SK-N-SH (cell line): ENCODE measurements around the gene DTX3. TPM values are rescaled to one million over a fixed set of nuclear protein-coding genes. Genes with fewer than 3 reads are reported as not detected.

Experiments
- CTCF ChIA-PET: fragments of 300-600, 350-600 bp; formaldehyde crosslinking; extraction: SDS; loops from one replicate; lab custom pipeline; 2021; lab: Yijun Ruan, JAX
- POLR2A ChIA-PET: fragments of 350-600 bp; sonication (Branson Sonifier 250); formaldehyde crosslinking; extraction: SDS; loops from one replicate; lab custom pipeline; 2020; ENCODE audit warnings: antibody characterized with exemption, inconsistent platforms; lab: Yijun Ruan, JAX
- DNase-seq: peaks from one replicate; pipeline ENCODE4 v3.0.0; 2012
- H2AFZ ChIP-seq: fragments of 200-600 bp; sonication (generic); 2 replicates; pipeline ENCODE4 v1.8.1; 2016; ENCODE audit warnings: antibody characterized with exemption, mild to moderate bottlenecking, low read depth
- H3F3A ChIP-seq: fragments of 200-600 bp; sonication (generic); replicated peaks from 2 replicates; pipeline ENCODE3; 2016; ENCODE audit warnings: antibody characterized with exemption, mild to moderate bottlenecking; ENCODE audit not compliant: insufficient read depth
- H3K27ac ChIP-seq, 2 experiments: fragments of 200-500 bp in 1 of 2; fragments of 200-600 bp in 1 of 2; sonication (Bioruptor generic) in 1 of 2; sonication (generic), shearing (Covaris generic) in 1 of 2; 2 replicates each; pipeline versions ENCODE4 v1.5.1 to v1.6.1; 2014 to 2016; ENCODE audit warnings: low read depth in 2 of 2, inconsistent platforms in 1 of 2, low read length in 1 of 2, mild to moderate bottlenecking in 1 of 2, mixed read lengths in 1 of 2
- H3K27me3 ChIP-seq: fragments of 200-600 bp; sonication (generic), shearing (Covaris generic); 2 replicates; pipeline ENCODE4 v1.6.1; 2016; ENCODE audit warnings: mixed run types; ENCODE audit not compliant: insufficient read depth
- H3K36me3 ChIP-seq, 2 experiments: fragments of 200-500 bp in 1 of 2; fragments of 200-600 bp in 1 of 2; sonication (Bioruptor generic) in 1 of 2; sonication (generic) in 1 of 2; replicated peaks in 1 of 2; 2 replicates each; pipeline versions ENCODE3 to v1.5.1; 2014 to 2016; ENCODE audit warnings: low read length in 1 of 2, mild to moderate bottlenecking in 1 of 2; ENCODE audit not compliant: insufficient read depth in 2 of 2, control insufficient read depth in 1 of 2
- H3K4me1 ChIP-seq, 2 experiments: fragments of 200-500 bp in 1 of 2; fragments of 200-600 bp in 1 of 2; sonication (Bioruptor generic) in 1 of 2; sonication (generic), shearing (Covaris generic) in 1 of 2; 2 replicates each; pipeline versions ENCODE4 v1.5.1 to v1.6.1; 2014 to 2016; ENCODE audit warnings: low read depth in 1 of 2, low read length in 1 of 2, mixed run types in 1 of 2; ENCODE audit not compliant: insufficient read depth in 2 of 2, control insufficient read depth in 1 of 2
- H3K4me2 ChIP-seq: fragments of 200-600 bp; sonication (generic), shearing (Covaris generic); 2 replicates; pipeline ENCODE4 v1.6.1; 2017; ENCODE audit warnings: mixed run types
- H3K4me3 ChIP-seq, 2 experiments: fragments of 200-500 bp in 1 of 2; fragments of 200-600 bp in 1 of 2; sonication (Bioruptor generic) in 1 of 2; sonication (generic), shearing (Covaris generic) in 1 of 2; 2 replicates each; pipeline versions ENCODE4 v1.5.1 to v1.8.1; 2014 to 2016; ENCODE audit warnings: low read depth in 2 of 2, inconsistent platforms in 1 of 2, low read length in 1 of 2, mild to moderate bottlenecking in 1 of 2, mixed read lengths in 1 of 2, moderate library complexity in 1 of 2
- H3K79me2 ChIP-seq: fragments of 200-600 bp; sonication (generic); 2 replicates; pipeline ENCODE4 v1.8.1; 2017; ENCODE audit warnings: mild to moderate bottlenecking; ENCODE audit not compliant: insufficient read depth
- H3K9ac ChIP-seq: fragments of 200-600 bp; sonication (generic); 2 replicates; pipeline ENCODE4 v1.6.1; 2017; ENCODE audit warnings: mixed run types
- H3K9me2 ChIP-seq: fragments of 200-600 bp; sonication (generic); 2 replicates; pipeline ENCODE4 v1.6.1; 2017; ENCODE audit warnings: mixed run types
- H3K9me3 ChIP-seq: fragments of 200-600 bp; sonication (generic); 2 replicates; pipeline ENCODE4 v1.6.1; 2017; ENCODE audit warnings: mixed run types, mild to moderate bottlenecking, moderate library complexity
- H4K20me1 ChIP-seq: fragments of 200-600 bp; sonication (generic); 2 replicates; pipeline ENCODE4 v1.6.1; 2017; ENCODE audit warnings: mild to moderate bottlenecking, mixed run types; ENCODE audit not compliant: insufficient read depth
- EP300 ChIP-seq, 2 experiments: IDR thresholded peaks; 2 replicates each; pipeline versions ENCODE4 v1.4.0 to v1.6.1; 2012; ENCODE audit warnings: borderline replicate concordance in 1 of 2, low read depth in 1 of 2, low read length in 1 of 2
- FOSL2 ChIP-seq: IDR thresholded peaks from 2 replicates; pipeline ENCODE4 v1.4.0; 2012; ENCODE audit warnings: low read depth, mild to moderate bottlenecking, moderate library complexity, borderline replicate concordance
- FOXM1 ChIP-seq: IDR thresholded peaks from 2 replicates; pipeline ENCODE4 v1.4.0; 2012; ENCODE audit warnings: low read depth, mild to moderate bottlenecking
- GABPA ChIP-seq: IDR thresholded peaks from 2 replicates; pipeline ENCODE4 v1.4.0; 2012; ENCODE audit warnings: low read depth, mild to moderate bottlenecking
- JUND ChIP-seq: IDR thresholded peaks from 2 replicates; pipeline ENCODE4 v1.4.0; 2012
- MXI1 ChIP-seq: IDR thresholded peaks from 2 replicates; pipeline ENCODE4 v1.6.1; 2012; ENCODE audit warnings: mild to moderate bottlenecking, low read depth, low read length, improper control_type of control experiment
- NFIC ChIP-seq: IDR thresholded peaks from 2 replicates; pipeline ENCODE4 v1.4.0; 2012; ENCODE audit warnings: borderline replicate concordance
- NRF1 ChIP-seq: IDR thresholded peaks from 2 replicates; pipeline ENCODE4 v1.6.1; 2012; ENCODE audit warnings: low read depth, mild to moderate bottlenecking, low read length
- RAD21 ChIP-seq: IDR thresholded peaks from 2 replicates; pipeline ENCODE4 v1.6.1; 2012; ENCODE audit warnings: mild to moderate bottlenecking, low read length
- RCOR1 ChIP-seq: fragments of 150-350 bp; IDR thresholded peaks from 2 replicates; pipeline ENCODE4 v1.6.1; 2017; ENCODE audit warnings: antibody characterized with exemption, low read length
- RFX5 ChIP-seq: IDR thresholded peaks from 2 replicates; pipeline ENCODE4 v1.6.1; 2012; ENCODE audit warnings: mild to moderate bottlenecking, improper control_type of control experiment, low read length
- RXRA ChIP-seq: IDR thresholded peaks from 2 replicates; pipeline ENCODE4 v1.4.0; 2012; ENCODE audit warnings: low read depth, mild to moderate bottlenecking, borderline replicate concordance
- SIN3A ChIP-seq: IDR thresholded peaks from 2 replicates; pipeline ENCODE4 v1.6.1; 2012; ENCODE audit warnings: low read depth, mild to moderate bottlenecking, low read length, moderate library complexity, borderline replicate concordance
- TEAD4 ChIP-seq: IDR thresholded peaks from 2 replicates; pipeline ENCODE4 v1.4.0; 2012; ENCODE audit warnings: mild to moderate bottlenecking, borderline replicate concordance; ENCODE audit not compliant: insufficient read depth
- YY1 ChIP-seq: IDR thresholded peaks from 2 replicates; pipeline ENCODE4 v1.4.0; 2012; ENCODE audit warnings: low read depth, mild to moderate bottlenecking
- WGBS: methylation state at CpG from one replicate; pipeline ENCODE4 v1.1.6; 2017; ENCODE audit warnings: low lambda C conversion rate; 5-methylcytosine and 5-hydroxymethylcytosine counted together
- polyA plus RNA-seq, 3 experiments: library from polyadenylated mRNA; depleted of rRNA; stranded (reverse); fragments of >200 nt; gene quantifications; 2 replicates each; pipeline ENCODE4 v1.2.3, GENCODE V29; 2012
- TF ChIP-seq, protein P1 (sequence below): IDR thresholded peaks from 2 replicates; pipeline ENCODE4 v1.4.0; 2012; ENCODE audit warnings: low read depth
- TF ChIP-seq, protein P2 (sequence below): fragments of 200-600 bp; sonication (generic); IDR thresholded peaks from 2 replicates; pipeline ENCODE4 v1.6.1; 2017; ENCODE audit warnings: antibody characterized with exemption, mild to moderate bottlenecking, moderate library complexity
- TF ChIP-seq, protein P3 (sequence below): IDR thresholded peaks from 2 replicates; pipeline ENCODE4 v1.6.1; 2012; ENCODE audit warnings: mild to moderate bottlenecking, low read depth, low read length, moderate library complexity
- TF ChIP-seq, protein P4 (sequence below): fragments of 150-350 bp; IDR thresholded peaks from 2 replicates; pipeline ENCODE4 v1.6.1; 2016; ENCODE audit warnings: mild to moderate bottlenecking, low read depth, low read length

The DTX3 gene
- polyA plus RNA-seq, 1 of the 3 experiments (the other 2 are of a cell fraction), result 61.2 TPM

DNA sequence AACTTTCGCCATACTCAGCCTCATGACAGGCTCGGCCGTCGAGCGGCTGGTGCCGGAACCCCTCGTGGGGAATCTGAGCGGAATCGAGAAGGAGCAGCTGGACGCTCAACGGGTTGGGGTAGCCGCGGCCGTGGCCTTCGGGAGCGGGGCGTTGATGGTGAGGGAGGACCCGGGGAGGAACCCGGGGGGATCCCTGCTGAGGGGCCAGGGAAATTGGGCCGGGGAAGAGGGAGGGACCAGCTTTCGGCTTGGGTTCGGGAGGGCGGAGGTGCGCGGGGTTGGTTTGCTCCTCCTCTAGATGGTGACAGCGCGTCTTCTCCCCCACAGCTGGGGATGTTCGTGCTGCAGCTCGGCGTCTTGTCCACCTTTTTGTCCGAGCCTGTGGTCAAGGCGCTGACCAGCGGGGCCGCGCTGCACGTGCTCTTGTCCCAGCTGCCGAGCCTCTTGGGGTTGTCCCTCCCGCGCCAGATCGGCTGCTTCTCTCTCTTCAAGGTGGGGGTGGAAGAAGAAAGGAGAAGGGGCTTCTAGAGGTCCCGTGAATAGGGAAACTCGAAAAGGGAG is 16.4 kb downstream of the DTX3 start (continued):
- TF ChIP-seq GABPA (no peak), NRF1 (no peak), JUND (no peak), MXI1 (no peak), RCOR1 (no peak), FOXM1 (no peak), RFX5 (no peak)
- TF ChIP-seq, protein P1, sequence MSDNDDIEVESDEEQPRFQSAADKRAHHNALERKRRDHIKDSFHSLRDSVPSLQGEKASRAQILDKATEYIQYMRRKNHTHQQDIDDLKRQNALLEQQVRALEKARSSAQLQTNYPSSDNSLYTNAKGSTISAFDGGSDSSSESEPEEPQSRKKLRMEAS, result no peak

DNA sequence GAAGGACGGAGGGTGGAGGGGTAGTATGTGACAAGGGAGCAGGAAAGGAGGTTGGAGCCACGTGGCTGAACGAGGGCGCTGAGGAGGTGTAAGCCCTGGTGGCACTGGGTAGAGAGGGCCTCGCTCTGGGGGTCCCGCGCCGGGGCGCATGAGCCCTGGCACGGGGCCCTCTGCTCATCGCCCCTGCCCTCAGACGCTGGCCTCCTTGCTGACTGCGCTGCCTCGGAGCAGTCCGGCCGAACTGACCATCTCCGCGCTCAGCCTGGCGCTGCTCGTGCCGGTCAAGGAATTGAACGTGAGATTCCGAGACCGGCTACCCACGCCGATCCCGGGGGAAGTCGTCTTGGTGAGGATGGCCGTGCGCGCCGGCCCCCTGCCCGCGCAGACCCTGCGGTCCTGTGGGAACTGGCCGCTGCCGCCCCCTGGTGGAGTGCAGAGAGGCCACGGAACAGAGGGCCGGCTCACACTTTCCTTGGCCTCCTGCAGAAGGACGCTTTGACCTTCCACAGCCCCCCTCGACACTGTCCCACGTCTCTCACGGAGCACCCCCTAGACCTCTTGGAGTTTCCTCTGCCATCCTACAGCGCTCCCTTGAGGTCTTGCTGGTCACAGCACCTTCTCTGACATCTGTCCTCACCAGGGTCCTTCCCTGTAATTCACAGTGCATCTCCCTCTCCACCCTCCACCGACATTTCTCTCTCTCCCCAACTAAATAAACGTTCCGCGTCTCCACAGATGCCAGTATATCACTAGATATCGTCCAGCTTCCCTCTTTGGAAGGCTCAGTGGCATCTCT is 17.1 kb downstream of the DTX3 start:
- no peak overlapping the region for H3K27ac ChIP-seq
- WGBS, result 29% methylated on average over 27 of the region's 49 CpGs
- peak; percentile 96 for DNase-seq
- H3K36me3 ChIP-seq, result peaks cover 0 to 3% of the 10 kb centered on the region in 2 experiments
- no peaks in the 10 kb centered on the region for H3K27me3 ChIP-seq
- H3K79me2 ChIP-seq, result no peaks in the 10 kb centered on the region
- H3K4me1 ChIP-seq, result peaks cover 0 to 7% of the 10 kb centered on the region in 2 experiments; a peak in 1 of 4 replicates
- CTCF ChIA-PET, result interaction anchor here (0.5 to 11.0 kb wide), 28 partner anchors 10 to 314 kb away, joined by 3 to 298 read pairs (median 4); partner anchors contain the start of genes ARHGEF25, B4GALNT1, DTX3 and PIP4K2C
- H3K4me3 ChIP-seq, result peak overlapping the region in 1 of 2 experiments; percentile 41; a peak in 1 of 4 replicates
- H3K4me2 ChIP-seq, result 0 out of 2 replicates have a peak overlapping the region, but pooled peaks have one; percentile 58
- no peak overlapping the region for H3K9ac ChIP-seq
- peaks cover 4% of the 10 kb centered on the region for H3F3A ChIP-seq
- no peaks in the 10 kb centered on the region for H3K9me3 ChIP-seq
- POLR2A ChIA-PET, result interaction anchor here (0.6 to 1.9 kb wide), 3 partner anchors 30 to 98 kb away, joined by 3 to 6 read pairs (median 3); partner anchors contain the start of gene PIP4K2C
- H4K20me1 ChIP-seq, result no peaks in the 10 kb centered on the region
- H3K9me2 ChIP-seq, result no peaks in the 10 kb centered on the region
- no peak overlapping the region for H2AFZ ChIP-seq
- TF ChIP-seq FOSL2 (no peak), RAD21 (peak; percentile 76), RFX5 (no peak), SIN3A (no peak), EP300 (IDR thresholded peaks at IDR 0.05; ENCODE audit: borderline replicate concordance in 1 of 2, low read depth in 1 of 2, low read length in 1 of 2) (no peak), TEAD4 (no peak), NRF1 (peak; percentile 33), MXI1 (no peak), RXRA (no peak), NFIC (no peak), GABPA (no peak), FOXM1 (no peak), YY1 (no peak)
- TF ChIP-seq, protein P2, sequence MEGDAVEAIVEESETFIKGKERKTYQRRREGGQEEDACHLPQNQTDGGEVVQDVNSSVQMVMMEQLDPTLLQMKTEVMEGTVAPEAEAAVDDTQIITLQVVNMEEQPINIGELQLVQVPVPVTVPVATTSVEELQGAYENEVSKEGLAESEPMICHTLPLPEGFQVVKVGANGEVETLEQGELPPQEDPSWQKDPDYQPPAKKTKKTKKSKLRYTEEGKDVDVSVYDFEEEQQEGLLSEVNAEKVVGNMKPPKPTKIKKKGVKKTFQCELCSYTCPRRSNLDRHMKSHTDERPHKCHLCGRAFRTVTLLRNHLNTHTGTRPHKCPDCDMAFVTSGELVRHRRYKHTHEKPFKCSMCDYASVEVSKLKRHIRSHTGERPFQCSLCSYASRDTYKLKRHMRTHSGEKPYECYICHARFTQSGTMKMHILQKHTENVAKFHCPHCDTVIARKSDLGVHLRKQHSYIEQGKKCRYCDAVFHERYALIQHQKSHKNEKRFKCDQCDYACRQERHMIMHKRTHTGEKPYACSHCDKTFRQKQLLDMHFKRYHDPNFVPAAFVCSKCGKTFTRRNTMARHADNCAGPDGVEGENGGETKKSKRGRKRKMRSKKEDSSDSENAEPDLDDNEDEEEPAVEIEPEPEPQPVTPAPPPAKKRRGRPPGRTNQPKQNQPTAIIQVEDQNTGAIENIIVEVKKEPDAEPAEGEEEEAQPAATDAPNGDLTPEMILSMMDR, result peak; percentile 88
- TF ChIP-seq, protein P3, sequence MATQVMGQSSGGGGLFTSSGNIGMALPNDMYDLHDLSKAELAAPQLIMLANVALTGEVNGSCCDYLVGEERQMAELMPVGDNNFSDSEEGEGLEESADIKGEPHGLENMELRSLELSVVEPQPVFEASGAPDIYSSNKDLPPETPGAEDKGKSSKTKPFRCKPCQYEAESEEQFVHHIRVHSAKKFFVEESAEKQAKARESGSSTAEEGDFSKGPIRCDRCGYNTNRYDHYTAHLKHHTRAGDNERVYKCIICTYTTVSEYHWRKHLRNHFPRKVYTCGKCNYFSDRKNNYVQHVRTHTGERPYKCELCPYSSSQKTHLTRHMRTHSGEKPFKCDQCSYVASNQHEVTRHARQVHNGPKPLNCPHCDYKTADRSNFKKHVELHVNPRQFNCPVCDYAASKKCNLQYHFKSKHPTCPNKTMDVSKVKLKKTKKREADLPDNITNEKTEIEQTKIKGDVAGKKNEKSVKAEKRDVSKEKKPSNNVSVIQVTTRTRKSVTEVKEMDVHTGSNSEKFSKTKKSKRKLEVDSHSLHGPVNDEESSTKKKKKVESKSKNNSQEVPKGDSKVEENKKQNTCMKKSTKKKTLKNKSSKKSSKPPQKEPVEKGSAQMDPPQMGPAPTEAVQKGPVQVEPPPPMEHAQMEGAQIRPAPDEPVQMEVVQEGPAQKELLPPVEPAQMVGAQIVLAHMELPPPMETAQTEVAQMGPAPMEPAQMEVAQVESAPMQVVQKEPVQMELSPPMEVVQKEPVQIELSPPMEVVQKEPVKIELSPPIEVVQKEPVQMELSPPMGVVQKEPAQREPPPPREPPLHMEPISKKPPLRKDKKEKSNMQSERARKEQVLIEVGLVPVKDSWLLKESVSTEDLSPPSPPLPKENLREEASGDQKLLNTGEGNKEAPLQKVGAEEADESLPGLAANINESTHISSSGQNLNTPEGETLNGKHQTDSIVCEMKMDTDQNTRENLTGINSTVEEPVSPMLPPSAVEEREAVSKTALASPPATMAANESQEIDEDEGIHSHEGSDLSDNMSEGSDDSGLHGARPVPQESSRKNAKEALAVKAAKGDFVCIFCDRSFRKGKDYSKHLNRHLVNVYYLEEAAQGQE, result no peak
- TF ChIP-seq, protein P4, sequence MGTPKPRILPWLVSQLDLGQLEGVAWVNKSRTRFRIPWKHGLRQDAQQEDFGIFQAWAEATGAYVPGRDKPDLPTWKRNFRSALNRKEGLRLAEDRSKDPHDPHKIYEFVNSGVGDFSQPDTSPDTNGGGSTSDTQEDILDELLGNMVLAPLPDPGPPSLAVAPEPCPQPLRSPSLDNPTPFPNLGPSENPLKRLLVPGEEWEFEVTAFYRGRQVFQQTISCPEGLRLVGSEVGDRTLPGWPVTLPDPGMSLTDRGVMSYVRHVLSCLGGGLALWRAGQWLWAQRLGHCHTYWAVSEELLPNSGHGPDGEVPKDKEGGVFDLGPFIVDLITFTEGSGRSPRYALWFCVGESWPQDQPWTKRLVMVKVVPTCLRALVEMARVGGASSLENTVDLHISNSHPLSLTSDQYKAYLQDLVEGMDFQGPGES, result no peak
- TF ChIP-seq, protein P1, result no peak
